ENCODE data around the gene SLC26A8. TPM values are rescaled to one million over a fixed set of nuclear protein-coding genes. Genes with fewer than 3 reads are reported as not detected.

Gene SLC26A8
- total RNA-seq, 1 experiment from 2014 or later = not detected

GRCh38 chr6:36042618-36043260 is 18.3 kb upstream of the SLC26A8 start:
- H3F3A ChIP-seq (ENCODE audit: insufficient read depth, low read depth) = 0 out of 2 replicates have a peak, but pooled peaks cover 5% of the 10 kb centered on the region
- no peaks in the 10 kb centered on the region for H3K9me2 ChIP-seq (ENCODE audit: insufficient read depth)
- H3K9me3 ChIP-seq (ENCODE audit: insufficient read depth, low read depth) = no peaks in the 10 kb centered on the region
- intact Hi-C loops (cut with micrococcal nuclease; ENCODE audit: unreplicated experiment) = no loop called here
- BruUV-seq (replicated peaks) = no TSS peak
- peaks cover 99% of the 10 kb centered on the region for H3K79me2 ChIP-seq (ENCODE audit: low read depth)
- H3K4me1 ChIP-seq (replicated peaks; ENCODE audit: insufficient read depth) = no peaks in the 10 kb centered on the region
- no peak overlapping the region for H3K4me3 ChIP-seq
- POLR2A ChIA-PET (ENCODE audit: unreplicated experiment) = interaction anchor here (0.6 kb wide), 1 partner anchor 390 kb away, joined by 4 read pairs; no protein-coding TSS in a partner anchor
- H2AFZ ChIP-seq = no peak overlapping the region
- H3K36me3 ChIP-seq (ENCODE audit: low read depth) = no peaks in the 10 kb centered on the region; the same call in 1 of the 2 replicates
- no peak for TF ChIP-seq EZH2 (IDR thresholded peaks at IDR 0.05; ENCODE audit: low read depth)
- TF ChIP-seq, protein P1, sequence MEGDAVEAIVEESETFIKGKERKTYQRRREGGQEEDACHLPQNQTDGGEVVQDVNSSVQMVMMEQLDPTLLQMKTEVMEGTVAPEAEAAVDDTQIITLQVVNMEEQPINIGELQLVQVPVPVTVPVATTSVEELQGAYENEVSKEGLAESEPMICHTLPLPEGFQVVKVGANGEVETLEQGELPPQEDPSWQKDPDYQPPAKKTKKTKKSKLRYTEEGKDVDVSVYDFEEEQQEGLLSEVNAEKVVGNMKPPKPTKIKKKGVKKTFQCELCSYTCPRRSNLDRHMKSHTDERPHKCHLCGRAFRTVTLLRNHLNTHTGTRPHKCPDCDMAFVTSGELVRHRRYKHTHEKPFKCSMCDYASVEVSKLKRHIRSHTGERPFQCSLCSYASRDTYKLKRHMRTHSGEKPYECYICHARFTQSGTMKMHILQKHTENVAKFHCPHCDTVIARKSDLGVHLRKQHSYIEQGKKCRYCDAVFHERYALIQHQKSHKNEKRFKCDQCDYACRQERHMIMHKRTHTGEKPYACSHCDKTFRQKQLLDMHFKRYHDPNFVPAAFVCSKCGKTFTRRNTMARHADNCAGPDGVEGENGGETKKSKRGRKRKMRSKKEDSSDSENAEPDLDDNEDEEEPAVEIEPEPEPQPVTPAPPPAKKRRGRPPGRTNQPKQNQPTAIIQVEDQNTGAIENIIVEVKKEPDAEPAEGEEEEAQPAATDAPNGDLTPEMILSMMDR (conservative IDR thresholded peaks at IDR 0.05) = no peak
- no peaks in the 10 kb centered on the region for H3K27me3 ChIP-seq (ENCODE audit: insufficient read depth, low read depth)
- CTCF ChIA-PET = no interaction called here
- no peak overlapping the region for H3K27ac ChIP-seq
- no peak for DNase-seq
- peaks cover 31% of the 10 kb centered on the region for H4K20me1 ChIP-seq (ENCODE audit: insufficient read depth)
- no peak overlapping the region for H3K4me2 ChIP-seq

- no peak for DNase-seq
- Histone ChIP-seq H3K9me2 (ENCODE audit: insufficient read depth) (no peaks in the 10 kb centered on the region), H3K4me1 (replicated peaks; ENCODE audit: insufficient read depth) (no peaks in the 10 kb centered on the region), H4K20me1 (ENCODE audit: insufficient read depth) (peaks cover 29% of the 10 kb centered on the region), H3F3A (ENCODE audit: insufficient read depth, low read depth) (peaks cover 5% of the 10 kb centered on the region; the same call in 1 of the 2 replicates), H3K79me2 (ENCODE audit: low read depth) (peaks cover 99% of the 10 kb centered on the region), H3K27me3 (ENCODE audit: insufficient read depth, low read depth) (no peaks in the 10 kb centered on the region), H3K4me2 (no peak overlapping the region), H3K4me3 (no peak overlapping the region), H3K9me3 (ENCODE audit: insufficient read depth, low read depth) (no peaks in the 10 kb centered on the region), H2AFZ (no peak overlapping the region), H3K27ac (no peak overlapping the region), H3K36me3 (ENCODE audit: low read depth) (no peaks in the 10 kb centered on the region; the same call in 1 of the 2 replicates)
- TF ChIP-seq, protein P1 (conservative IDR thresholded peaks at IDR 0.05) = no peak
- TF ChIP-seq EZH2 (IDR thresholded peaks at IDR 0.05; ENCODE audit: low read depth) = no peak
- CTCF ChIA-PET = no interaction called here
- intact Hi-C loops (cut with micrococcal nuclease; ENCODE audit: unreplicated experiment) = no loop called here
- no TSS peak for BruUV-seq (replicated peaks)
- POLR2A ChIA-PET (ENCODE audit: unreplicated experiment) = no interaction called here
Measured at GRCh38 chr6:36040958-36041357, 16.5 kb upstream of the SLC26A8 start.

GRCh38 chr6:36039112-36039511 is 14.7 kb upstream of the SLC26A8 start:
- no peak overlapping the region for H2AFZ ChIP-seq
- H3K4me3 ChIP-seq = no peak overlapping the region
- DNase-seq = no peak
- ChIA-PET POLR2A (ENCODE audit: unreplicated experiment) (no interaction called here), CTCF (no interaction called here)
- H3K4me1 ChIP-seq (replicated peaks; ENCODE audit: insufficient read depth) = no peaks in the 10 kb centered on the region
- no peaks in the 10 kb centered on the region for H3K9me3 ChIP-seq (ENCODE audit: insufficient read depth, low read depth)
- H3K9me2 ChIP-seq (ENCODE audit: insufficient read depth) = no peaks in the 10 kb centered on the region
- H3K4me2 ChIP-seq = no peak overlapping the region
- no peak for TF ChIP-seq EZH2 (IDR thresholded peaks at IDR 0.05; ENCODE audit: low read depth)
- TF ChIP-seq, protein P1 (conservative IDR thresholded peaks at IDR 0.05) = no peak
- H3K79me2 ChIP-seq (ENCODE audit: low read depth) = peaks cover 99% of the 10 kb centered on the region
- intact Hi-C loops (cut with micrococcal nuclease; ENCODE audit: unreplicated experiment) = no loop called here
- no TSS peak for BruUV-seq (replicated peaks)
- no peak overlapping the region for H3K27ac ChIP-seq
- peaks cover 36% of the 10 kb centered on the region for H4K20me1 ChIP-seq (ENCODE audit: insufficient read depth)
- peaks cover 5% of the 10 kb centered on the region; the same call in 1 of the 2 replicates for H3F3A ChIP-seq (ENCODE audit: insufficient read depth, low read depth)
- no peaks in the 10 kb centered on the region; the same call in 1 of the 2 replicates for H3K36me3 ChIP-seq (ENCODE audit: low read depth)
- H3K27me3 ChIP-seq (ENCODE audit: insufficient read depth, low read depth) = no peaks in the 10 kb centered on the region
